A673 (cell line): ENCODE data around the gene DROSHA. TPM values are rescaled to one million over a fixed set of nuclear protein-coding genes. Genes with fewer than 3 reads are reported as not detected.

ENCODE experiments used
- BruUV-seq: library from RNA; stranded (reverse); fragments of 400-500 nt; replicated peaks from 2 replicates; lab custom pipeline; 2021; lab: Mats Ljungman, UMichigan
- CTCF ChIA-PET: fragments of 300-600 bp; sonication (Branson Sonifier 250); formaldehyde crosslinking; loops from one replicate; lab custom pipeline; 2022; ENCODE audit warnings: antibody characterized with exemption; lab: Charles Lee
- POLR2A ChIA-PET: fragments of 300-600 bp; sonication (Branson Sonifier 250); formaldehyde crosslinking; loops from one replicate; lab custom pipeline; 2022; ENCODE audit warnings: antibody characterized with exemption; ENCODE audit not compliant: low non-redundant PET; lab: Charles Lee
- DNase-seq: peaks from one replicate; pipeline ENCODE4 v3.0.0-alpha.2; 2015; ENCODE audit warnings: low spot score
- H3K27ac ChIP-seq: fragments of 200-600 bp; sonication (generic); 2 replicates; pipeline ENCODE4 v1.5.1; 2016; ENCODE audit warnings: mixed run types, low read depth, mild to moderate bottlenecking, mixed read lengths, antibody characterized with exemption, low read length; ENCODE audit not compliant: poor library complexity, severe bottlenecking
- H3K27me3 ChIP-seq: fragments of 200-600 bp; sonication (generic); replicated peaks from 2 replicates; pipeline ENCODE4 v1.6.1; 2017; ENCODE audit warnings: mixed run types, low read depth, mild to moderate bottlenecking, mixed read lengths, antibody characterized with exemption, low read length; ENCODE audit not compliant: insufficient read depth, poor library complexity
- H3K36me3 ChIP-seq: fragments of 200-600 bp; sonication (generic); 2 replicates; pipeline ENCODE4 v1.6.1; 2016; ENCODE audit warnings: mixed run types, mild to moderate bottlenecking, mixed read lengths, antibody characterized with exemption, low read length; ENCODE audit not compliant: insufficient read depth, poor library complexity, severe bottlenecking
- H3K4me1 ChIP-seq: fragments of 200-600 bp; sonication (generic); 2 replicates; pipeline ENCODE4 v1.6.1; 2017; ENCODE audit warnings: mixed run types, mild to moderate bottlenecking, mixed read lengths, antibody characterized with exemption, low read length; ENCODE audit not compliant: insufficient read depth, poor library complexity, severe bottlenecking
- H3K4me3 ChIP-seq: fragments of 200-600 bp; sonication (generic); 2 replicates; pipeline ENCODE4 v1.5.1; 2016; ENCODE audit warnings: low read depth, mixed run types, mild to moderate bottlenecking, mixed read lengths, low read length; ENCODE audit not compliant: poor library complexity, severe bottlenecking
- H3K9me3 ChIP-seq: fragments of 200-600 bp; sonication (generic); 2 replicates; pipeline ENCODE4 v1.6.1; 2016; ENCODE audit warnings: mixed run types, low read depth, mild to moderate bottlenecking, mixed read lengths, antibody characterized with exemption, low read length; ENCODE audit not compliant: poor library complexity, severe bottlenecking
- CTCF ChIP-seq: fragments of 300-800, 200-600 bp; sonication (generic); conservative IDR thresholded peaks from 2 replicates; pipeline ENCODE4 v1.5.1; 2017; ENCODE audit warnings: low read depth, mild to moderate bottlenecking, antibody characterized with exemption, low read length, moderate library complexity, mixed read lengths
- EZH2 ChIP-seq: fragments of 200-600 bp; sonication (generic); IDR thresholded peaks from 2 replicates; pipeline ENCODE4 v1.6.1; 2017; ENCODE audit warnings: borderline replicate concordance, low read depth, mild to moderate bottlenecking, mixed read lengths, antibody characterized with exemption, low read length; ENCODE audit not compliant: poor library complexity, severe bottlenecking
- intact Hi-C: fragments of 100-400 bp; cut with micrococcal nuclease; formaldehyde crosslinking; loops from one replicate; pipeline ENCODE4 v1.10.0; 2022; ENCODE audit not compliant: unreplicated experiment
- total RNA-seq: library from RNA; stranded (reverse); gene quantifications from 2 replicates; pipeline ENCODE4 v1.2.3, GENCODE V29; 2021

The DROSHA gene
- total RNA-seq, 1 experiment from 2014 or later = 143 TPM

- Histone ChIP-seq H3K36me3 (peaks cover 71% of the 10 kb centered on the region), H3K27ac (no peak overlapping the region), H3K4me1 (no peaks in the 10 kb centered on the region), H3K9me3 (no peaks in the 10 kb centered on the region), H3K27me3 (no peaks in the 10 kb centered on the region), H3K4me3 (no peak overlapping the region)
- TF ChIP-seq CTCF (no peak), EZH2 (no peak)
- BruUV-seq = no TSS peak
- intact Hi-C loops = no loop called here
- no peak for DNase-seq
- POLR2A ChIA-PET = no interaction called here
- CTCF ChIA-PET = no interaction called here
These were observed 39.0 kb downstream of the DROSHA start for GRCh38 chr5:31492869-31493268.

GRCh38 chr5:31487506-31487905 lies 44.4 kb downstream of the DROSHA start:
- intact Hi-C loops = loop anchor here (5.0 to 10.0 kb wide), 2 partner anchors 250 to 1443 kb away; no protein-coding TSS in a partner anchor
- Histone ChIP-seq H3K4me1 (peaks cover 20% of the 10 kb centered on the region), H3K4me3 (no peak overlapping the region), H3K36me3 (peaks cover 39% of the 10 kb centered on the region), H3K27ac (no peak overlapping the region), H3K9me3 (no peaks in the 10 kb centered on the region), H3K27me3 (no peaks in the 10 kb centered on the region)
- DNase-seq = no peak
- no TSS peak for BruUV-seq
- ChIA-PET CTCF (no interaction called here), POLR2A (no interaction called here)
- TF ChIP-seq EZH2 = no peak
- TF ChIP-seq CTCF = peak; percentile 41; the same call in 1 of the 2 replicates

DNA sequence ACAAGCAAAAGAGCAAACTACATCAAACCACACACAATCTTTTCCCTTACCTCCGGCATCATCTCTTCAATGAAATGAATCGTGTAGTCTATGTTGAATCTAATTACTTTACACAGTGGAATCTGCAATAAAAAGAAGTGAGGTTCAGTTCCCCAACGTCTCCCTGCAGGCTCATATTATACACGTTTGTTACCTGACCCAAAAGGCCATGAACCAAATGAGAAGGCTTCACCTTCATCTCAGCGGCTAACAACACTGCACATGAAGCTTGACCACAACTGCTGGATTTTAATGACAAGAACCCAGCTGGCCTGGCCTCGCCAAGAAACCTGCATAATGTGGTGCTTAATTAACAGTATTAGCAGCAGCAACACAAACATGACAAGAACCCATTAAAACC lies 45.5 kb downstream of the DROSHA start:
- intact Hi-C loops = loop anchor here (5.0 to 10.0 kb wide), 2 partner anchors 249 to 1442 kb away; no protein-coding TSS in a partner anchor
- H3K36me3 ChIP-seq = peaks cover 39% of the 10 kb centered on the region
- POLR2A ChIA-PET = no interaction called here

More for the DNA sequence above, 45.5 kb downstream of the DROSHA start:
- DNase-seq = no peak
- Histone ChIP-seq H3K4me3 (no peak overlapping the region), H3K27me3 (no peaks in the 10 kb centered on the region), H3K9me3 (no peaks in the 10 kb centered on the region), H3K27ac (no peak overlapping the region), H3K4me1 (peaks cover 20% of the 10 kb centered on the region)
- no TSS peak for BruUV-seq
- CTCF ChIA-PET = no interaction called here
- no peak for TF ChIP-seq EZH2
